PC-9 (cell line): Measurements from ENCODE around the gene GOLIM4.

ENCODE experiments used
- EZH2 ChIP-seq: fragments of 200-600 bp; sonication (generic); IDR thresholded peaks from 2 replicates; pipeline ENCODE4 v1.8.0; 2017; ENCODE audit warnings: antibody characterized with exemption, low read depth
- TF ChIP-seq, protein P1 (sequence below): fragments of 200-600 bp; sonication (generic); conservative IDR thresholded peaks from 2 replicates; pipeline ENCODE4 v1.6.1; 2017; ENCODE audit warnings: mixed run types, antibody characterized with exemption, mild to moderate bottlenecking, moderate library complexity

DNA sequence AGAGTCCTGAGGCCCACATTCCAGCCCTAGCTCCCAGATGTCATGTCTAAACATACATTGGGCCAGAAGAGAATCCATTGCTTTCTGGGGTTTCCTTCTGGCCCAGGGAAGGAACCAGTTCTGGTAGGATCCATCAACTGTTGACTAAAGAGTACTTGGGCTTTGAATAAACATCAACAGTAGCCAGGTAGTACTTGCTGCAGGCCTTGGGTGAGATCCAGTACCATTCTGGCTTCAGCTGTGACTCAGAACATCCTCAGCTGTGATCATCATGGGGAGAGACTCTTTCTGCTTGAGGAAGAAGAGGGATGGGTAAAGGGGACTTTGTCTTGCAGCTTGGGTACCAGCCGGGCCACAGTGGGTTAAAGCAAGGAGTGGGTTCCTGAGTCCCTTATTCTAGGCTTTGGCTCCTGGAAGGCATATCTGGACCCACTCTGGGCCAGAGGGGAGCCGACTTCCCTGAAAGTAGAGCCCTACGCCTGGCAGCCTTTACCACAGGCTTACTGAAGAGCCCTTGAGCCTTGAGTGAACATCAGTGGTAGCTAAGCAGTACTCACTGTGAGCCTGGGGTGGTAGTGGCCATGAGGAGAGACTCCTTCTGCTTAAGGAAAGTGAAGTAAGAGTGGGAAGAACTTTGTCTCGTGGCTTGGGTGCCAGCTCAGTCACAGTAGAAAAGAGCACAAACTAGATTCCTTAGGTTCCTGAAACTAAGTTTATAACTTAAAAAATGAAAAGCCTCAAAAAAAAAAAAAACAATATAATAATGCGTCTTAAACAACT, 128.3 kb downstream of the GOLIM4 start:
- TF ChIP-seq EZH2, result no peak
- TF ChIP-seq, protein P1, sequence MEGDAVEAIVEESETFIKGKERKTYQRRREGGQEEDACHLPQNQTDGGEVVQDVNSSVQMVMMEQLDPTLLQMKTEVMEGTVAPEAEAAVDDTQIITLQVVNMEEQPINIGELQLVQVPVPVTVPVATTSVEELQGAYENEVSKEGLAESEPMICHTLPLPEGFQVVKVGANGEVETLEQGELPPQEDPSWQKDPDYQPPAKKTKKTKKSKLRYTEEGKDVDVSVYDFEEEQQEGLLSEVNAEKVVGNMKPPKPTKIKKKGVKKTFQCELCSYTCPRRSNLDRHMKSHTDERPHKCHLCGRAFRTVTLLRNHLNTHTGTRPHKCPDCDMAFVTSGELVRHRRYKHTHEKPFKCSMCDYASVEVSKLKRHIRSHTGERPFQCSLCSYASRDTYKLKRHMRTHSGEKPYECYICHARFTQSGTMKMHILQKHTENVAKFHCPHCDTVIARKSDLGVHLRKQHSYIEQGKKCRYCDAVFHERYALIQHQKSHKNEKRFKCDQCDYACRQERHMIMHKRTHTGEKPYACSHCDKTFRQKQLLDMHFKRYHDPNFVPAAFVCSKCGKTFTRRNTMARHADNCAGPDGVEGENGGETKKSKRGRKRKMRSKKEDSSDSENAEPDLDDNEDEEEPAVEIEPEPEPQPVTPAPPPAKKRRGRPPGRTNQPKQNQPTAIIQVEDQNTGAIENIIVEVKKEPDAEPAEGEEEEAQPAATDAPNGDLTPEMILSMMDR, result no peak
